H9 (cell line): ENCODE results near the gene PTK7. TPM values are rescaled to one million over a fixed set of nuclear protein-coding genes. Genes with fewer than 3 reads are reported as not detected.

Experiments
- DNase-seq: peaks from one replicate; pipeline ENCODE4 v3.0.0-alpha.2; 2017
- H2AFZ ChIP-seq: one replicate; pipeline ENCODE4 v1.6.1; 2013; ENCODE audit warnings: mild to moderate bottlenecking, low read length, control low read depth, moderate library complexity
- H2AK5ac ChIP-seq: 2 replicates; pipeline ENCODE4 v1.6.1; 2013; ENCODE audit warnings: low read length, control low read depth, mixed read lengths; ENCODE audit not compliant: insufficient read length
- H2BK120ac ChIP-seq: one replicate; pipeline ENCODE4 v1.6.1; 2013; ENCODE audit warnings: low read depth, mild to moderate bottlenecking, low read length, control low read depth, inconsistent platforms; ENCODE audit not compliant: poor library complexity, severe bottlenecking
- H2BK12ac ChIP-seq: 2 replicates; pipeline ENCODE4 v1.6.1; 2013; ENCODE audit warnings: low read length, control low read depth, mixed read lengths, low read depth; ENCODE audit not compliant: insufficient read length
- H2BK15ac ChIP-seq: 2 replicates; pipeline ENCODE4 v1.6.1; 2013; ENCODE audit warnings: low read depth, low read length, control low read depth
- H2BK20ac ChIP-seq: one replicate; pipeline ENCODE4 v1.6.1; 2013; ENCODE audit warnings: low read depth, mild to moderate bottlenecking, low read length, control low read depth, inconsistent platforms; ENCODE audit not compliant: poor library complexity, severe bottlenecking
- H2BK5ac ChIP-seq: 2 replicates; pipeline ENCODE4 v1.6.1; 2013; ENCODE audit warnings: low read length, control low read depth, mixed read lengths; ENCODE audit not compliant: insufficient read length
- H3K14ac ChIP-seq: 2 replicates; pipeline ENCODE4 v1.6.1; 2013; ENCODE audit warnings: low read length, control low read depth; ENCODE audit not compliant: insufficient read depth
- H3K18ac ChIP-seq: 2 replicates; pipeline ENCODE4 v1.6.1; 2013; ENCODE audit warnings: low read depth, mild to moderate bottlenecking, mixed read lengths, low read length, control low read depth; ENCODE audit not compliant: insufficient read length
- H3K23ac ChIP-seq: 2 replicates; pipeline ENCODE4 v1.6.1; 2013; ENCODE audit warnings: low read length, control low read depth, mixed read lengths, low read depth; ENCODE audit not compliant: insufficient read length
- H3K23me2 ChIP-seq: 2 replicates; pipeline ENCODE4 v1.6.1; 2013; ENCODE audit warnings: low read depth, mild to moderate bottlenecking, mixed read lengths, low read length, control low read depth; ENCODE audit not compliant: insufficient read length, poor library complexity, severe bottlenecking
- H3K27ac ChIP-seq: 2 replicates; pipeline ENCODE4 v1.5.1; 2013; ENCODE audit warnings: low read length, control low read depth, mixed read lengths, low read depth; ENCODE audit not compliant: insufficient read length
- H3K27me3 ChIP-seq: 2 replicates; pipeline ENCODE4 v1.6.1; 2013; ENCODE audit warnings: low read length, control low read depth, inconsistent platforms; ENCODE audit not compliant: insufficient read depth
- H3K4ac ChIP-seq: 2 replicates; pipeline ENCODE4 v1.6.1; 2013; ENCODE audit warnings: low read depth, mild to moderate bottlenecking, control low read depth, inconsistent platforms, low read length, moderate library complexity
- H3K4me1 ChIP-seq: 2 replicates; pipeline ENCODE4 v1.6.1; 2013; ENCODE audit warnings: low read length, control low read depth, inconsistent platforms; ENCODE audit not compliant: insufficient read depth
- H3K4me2 ChIP-seq: 2 replicates; pipeline ENCODE4 v1.6.1; 2013; ENCODE audit warnings: low read length, control low read depth, mixed read lengths; ENCODE audit not compliant: insufficient read length, insufficient read depth
- H3K56ac ChIP-seq: 2 replicates; pipeline ENCODE4 v1.6.1; 2013; ENCODE audit warnings: low read depth, mild to moderate bottlenecking, mixed read lengths, low read length, control low read depth; ENCODE audit not compliant: insufficient read length
- H3K79me1 ChIP-seq: 2 replicates; pipeline ENCODE4 v1.6.1; 2013; ENCODE audit warnings: low read depth, mild to moderate bottlenecking, moderate library complexity, low read length, control low read depth, inconsistent platforms; ENCODE audit not compliant: insufficient read depth, poor library complexity, severe bottlenecking
- H3K79me2 ChIP-seq: 2 replicates; pipeline ENCODE4 v1.6.1; 2013; ENCODE audit warnings: low read length, control low read depth, inconsistent platforms; ENCODE audit not compliant: insufficient read depth
- H3K9ac ChIP-seq: 2 replicates; pipeline ENCODE4 v1.6.1; 2013; ENCODE audit warnings: low read length, control low read depth, mixed read lengths; ENCODE audit not compliant: insufficient read length; ENCODE audit errors: extremely low read depth
- H3K9me3 ChIP-seq: one replicate; pipeline ENCODE4 v1.6.1; 2013; ENCODE audit warnings: low read depth, low read length, inconsistent platforms; ENCODE audit not compliant: control insufficient read depth
- H3T11ph ChIP-seq: one replicate; pipeline ENCODE4 v1.6.1; 2013; ENCODE audit warnings: mild to moderate bottlenecking, low read length, control low read depth, inconsistent platforms
- H4K20me1 ChIP-seq: one replicate; pipeline ENCODE4 v1.6.1; 2013; ENCODE audit not compliant: control insufficient read depth, insufficient read length, insufficient read depth
- H4K5ac ChIP-seq: 2 replicates; pipeline ENCODE4 v1.6.1; 2013; ENCODE audit warnings: low read depth, mild to moderate bottlenecking, mixed read lengths, low read length, control low read depth; ENCODE audit not compliant: insufficient read length
- H4K8ac ChIP-seq: replicated peaks from 2 replicates; pipeline ENCODE4 v1.6.1; 2013; ENCODE audit warnings: low read length, control low read depth, mixed read lengths, low read depth; ENCODE audit not compliant: insufficient read length
- H4K91ac ChIP-seq: 2 replicates; pipeline ENCODE4 v1.6.1; 2013; ENCODE audit warnings: low read depth, mild to moderate bottlenecking, moderate library complexity, mixed read lengths, low read length, control low read depth; ENCODE audit not compliant: insufficient read length
- H3K27ac Mint-ChIP-seq, 3 experiments: 2 replicates in 2 of 3; 3 replicates in 1 of 3; pipeline ENCODE4 v1.8.0; 2020 to 2021; ENCODE audit warnings: mixed read lengths in 3 of 3, mild to moderate bottlenecking in 1 of 3, moderate library complexity in 1 of 3
- H3K27me3 Mint-ChIP-seq: 2 replicates; pipeline ENCODE4 v1.8.0; 2021; ENCODE audit warnings: low read depth, mild to moderate bottlenecking, moderate library complexity, mixed read lengths
- H3K36me3 Mint-ChIP-seq, 3 experiments: 2 replicates in 2 of 3; 3 replicates in 1 of 3; pipeline ENCODE4 v1.8.0; 2020 to 2021; ENCODE audit warnings: low read depth in 3 of 3, mixed read lengths in 3 of 3; ENCODE audit not compliant: insufficient read depth in 1 of 3
- H3K4me1 Mint-ChIP-seq, 2 experiments: 2 replicates each; pipeline ENCODE4 v1.8.0; 2020; ENCODE audit warnings: mixed read lengths in 2 of 2
- H3K4me3 Mint-ChIP-seq, 2 experiments: 2 replicates in 1 of 2; 3 replicates in 1 of 2; pipeline ENCODE4 v1.8.0; 2020 to 2021; ENCODE audit warnings: mild to moderate bottlenecking in 2 of 2, mixed read lengths in 2 of 2, moderate library complexity in 1 of 2
- H3K9me3 Mint-ChIP-seq, 2 experiments: 2 replicates in 1 of 2; 3 replicates in 1 of 2; pipeline ENCODE4 v1.8.0; 2020; ENCODE audit warnings: mild to moderate bottlenecking in 2 of 2, mixed read lengths in 2 of 2, moderate library complexity in 1 of 2
- whole genome bisulfite sequencing: extraction: QIAGEN DNeasy Blood & Tissue Kit; methylation state at CpG from one replicate; pipeline ENCODE4 v1.1.7; 2013; ENCODE audit warnings: missing lambda C conversion rate, low lambda C conversion rate, mixed read lengths; ENCODE audit not compliant: insufficient read length; ENCODE audit errors: extremely low coverage; 5-methylcytosine and 5-hydroxymethylcytosine counted together
- total RNA-seq: library from RNA; stranded (reverse); gene quantifications from 2 replicates; pipeline ENCODE4 v1.2.1, GENCODE V29; 2021
- TF ChIP-seq, protein P1 (sequence below): fragments of 200-600 bp; sonication (generic); conservative IDR thresholded peaks from 3 replicates; pipeline ENCODE4 v1.8.0; 2021; ENCODE audit warnings: antibody characterized with exemption, mild to moderate bottlenecking

PTK7 gene
- total RNA-seq, 1 experiment from 2014 or later = 128 TPM

GRCh38 chr6:43026365-43026764, 49.7 kb upstream of the PTK7 start:
- 0 out of 4 replicates have a peak, but pooled peaks cover 0 to 4% of the 10 kb centered on the region in 2 experiments for H3K4me1 Mint-ChIP-seq

More at GRCh38 chr6:43026365-43026764, 49.7 kb upstream of the PTK7 start:
- Histone ChIP-seq H3K79me1 (peaks cover 7% of the 10 kb centered on the region), H4K91ac (no peak overlapping the region), H2AK5ac (no peak overlapping the region), H3K9me3 (no peaks in the 10 kb centered on the region), H3K4me2 (no peak overlapping the region), H3K14ac (no peak overlapping the region), H3K27me3 (no peaks in the 10 kb centered on the region), H2BK20ac (no peak overlapping the region), H3K79me2 (0 out of 2 replicates have a peak, but pooled peaks cover 2% of the 10 kb centered on the region), H3K23ac (no peak overlapping the region), H3K4ac (no peak overlapping the region), H3K23me2 (peaks cover 2% of the 10 kb centered on the region), H3K9ac (no peak overlapping the region), H3K56ac (no peak overlapping the region), H4K20me1 (no peaks in the 10 kb centered on the region), H2BK5ac (no peak overlapping the region), H2AFZ (no peak overlapping the region), H2BK120ac (no peak overlapping the region), H3T11ph (no peak overlapping the region), H3K4me1 (no peaks in the 10 kb centered on the region), H2BK12ac (no peak overlapping the region), H2BK15ac (no peak overlapping the region), H3K27ac (no peak overlapping the region), H4K8ac (no peak overlapping the region), H4K5ac (no peak overlapping the region), H3K18ac (no peak overlapping the region)
- H3K4me3 Mint-ChIP-seq = no peak overlapping the region
- peaks cover 50 to 71% (median 60%) of the 10 kb centered on the region in 3 experiments; a peak in 6 of 7 replicates for H3K36me3 Mint-ChIP-seq
- no CpG with 5 or more reads among the region's 5 CpGs for WGBS
- no peaks in the 10 kb centered on the region for H3K27me3 Mint-ChIP-seq
- no peak overlapping the region for H3K27ac Mint-ChIP-seq
- DNase-seq = no peak
- H3K9me3 Mint-ChIP-seq = no peaks in the 10 kb centered on the region
- TF ChIP-seq, protein P1, sequence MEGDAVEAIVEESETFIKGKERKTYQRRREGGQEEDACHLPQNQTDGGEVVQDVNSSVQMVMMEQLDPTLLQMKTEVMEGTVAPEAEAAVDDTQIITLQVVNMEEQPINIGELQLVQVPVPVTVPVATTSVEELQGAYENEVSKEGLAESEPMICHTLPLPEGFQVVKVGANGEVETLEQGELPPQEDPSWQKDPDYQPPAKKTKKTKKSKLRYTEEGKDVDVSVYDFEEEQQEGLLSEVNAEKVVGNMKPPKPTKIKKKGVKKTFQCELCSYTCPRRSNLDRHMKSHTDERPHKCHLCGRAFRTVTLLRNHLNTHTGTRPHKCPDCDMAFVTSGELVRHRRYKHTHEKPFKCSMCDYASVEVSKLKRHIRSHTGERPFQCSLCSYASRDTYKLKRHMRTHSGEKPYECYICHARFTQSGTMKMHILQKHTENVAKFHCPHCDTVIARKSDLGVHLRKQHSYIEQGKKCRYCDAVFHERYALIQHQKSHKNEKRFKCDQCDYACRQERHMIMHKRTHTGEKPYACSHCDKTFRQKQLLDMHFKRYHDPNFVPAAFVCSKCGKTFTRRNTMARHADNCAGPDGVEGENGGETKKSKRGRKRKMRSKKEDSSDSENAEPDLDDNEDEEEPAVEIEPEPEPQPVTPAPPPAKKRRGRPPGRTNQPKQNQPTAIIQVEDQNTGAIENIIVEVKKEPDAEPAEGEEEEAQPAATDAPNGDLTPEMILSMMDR = no peak
